ENCODE results near the gene ECT2. TPM values are rescaled to one million over a fixed set of nuclear protein-coding genes. Genes with fewer than 3 reads are reported as not detected.

The ECT2 gene
- total RNA-seq, 3 donors from 2014 or later (not counting 1 experiment from before 2014, with no cell fraction given): 2.9 to 7.0 (median 4.8) TPM

DNA sequence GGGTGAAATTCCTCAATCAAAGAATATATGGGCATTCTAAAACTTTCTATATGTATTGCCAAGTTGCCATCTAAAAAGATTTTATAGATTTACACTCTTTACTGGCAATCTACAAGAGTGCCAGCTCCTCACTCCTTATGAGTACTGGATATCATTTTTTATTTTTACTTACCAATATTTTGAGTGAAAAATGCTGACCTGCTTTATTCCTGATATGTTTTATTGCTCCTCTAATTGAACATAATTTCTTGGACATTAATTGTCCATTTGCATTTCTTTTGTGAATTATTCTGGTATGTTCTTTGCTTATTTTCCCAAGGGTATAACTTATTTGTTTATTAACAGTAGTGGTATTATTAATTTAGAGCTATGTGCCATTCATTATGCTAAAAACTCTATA, 96.8 kb downstream of the ECT2 start:
- no peak for DNase-seq
- Mint-ChIP-seq H3K4me3 (no peak overlapping the region), H3K36me3 (no peaks in the 10 kb centered on the region), H3K4me1 (peaks cover 5 to 6% of the 10 kb centered on the region in 2 donors), H3K27me3 (ENCODE audit: low read depth in 2 of 2) (peaks cover 11 to 18% of the 10 kb centered on the region in 2 donors), H3K27ac (no peak overlapping the region), H3K9me3 (no peaks in the 10 kb centered on the region)
- Histone ChIP-seq H3K9me3 (ENCODE audit: control insufficient read depth, insufficient read depth, low read length) (no peaks in the 10 kb centered on the region), H3K27me3 (ENCODE audit: control insufficient read depth, insufficient read depth, low read length) (peaks cover 3% of the 10 kb centered on the region), H3K4me1 (ENCODE audit: control insufficient read depth, insufficient read depth, low read length) (no peaks in the 10 kb centered on the region), H3K27ac (ENCODE audit: low read length) (no peak overlapping the region), H3K36me3 (ENCODE audit: control insufficient read depth, insufficient read depth, low read length) (no peaks in the 10 kb centered on the region), H3K4me3 (ENCODE audit: low read length) (no peak overlapping the region)
- no peak for ATAC-seq
- intact Hi-C loops (cut with micrococcal nuclease): no loop called here
- TF ChIP-seq, protein P1, sequence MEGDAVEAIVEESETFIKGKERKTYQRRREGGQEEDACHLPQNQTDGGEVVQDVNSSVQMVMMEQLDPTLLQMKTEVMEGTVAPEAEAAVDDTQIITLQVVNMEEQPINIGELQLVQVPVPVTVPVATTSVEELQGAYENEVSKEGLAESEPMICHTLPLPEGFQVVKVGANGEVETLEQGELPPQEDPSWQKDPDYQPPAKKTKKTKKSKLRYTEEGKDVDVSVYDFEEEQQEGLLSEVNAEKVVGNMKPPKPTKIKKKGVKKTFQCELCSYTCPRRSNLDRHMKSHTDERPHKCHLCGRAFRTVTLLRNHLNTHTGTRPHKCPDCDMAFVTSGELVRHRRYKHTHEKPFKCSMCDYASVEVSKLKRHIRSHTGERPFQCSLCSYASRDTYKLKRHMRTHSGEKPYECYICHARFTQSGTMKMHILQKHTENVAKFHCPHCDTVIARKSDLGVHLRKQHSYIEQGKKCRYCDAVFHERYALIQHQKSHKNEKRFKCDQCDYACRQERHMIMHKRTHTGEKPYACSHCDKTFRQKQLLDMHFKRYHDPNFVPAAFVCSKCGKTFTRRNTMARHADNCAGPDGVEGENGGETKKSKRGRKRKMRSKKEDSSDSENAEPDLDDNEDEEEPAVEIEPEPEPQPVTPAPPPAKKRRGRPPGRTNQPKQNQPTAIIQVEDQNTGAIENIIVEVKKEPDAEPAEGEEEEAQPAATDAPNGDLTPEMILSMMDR (IDR thresholded peaks at IDR 0.05): no peak

DNA sequence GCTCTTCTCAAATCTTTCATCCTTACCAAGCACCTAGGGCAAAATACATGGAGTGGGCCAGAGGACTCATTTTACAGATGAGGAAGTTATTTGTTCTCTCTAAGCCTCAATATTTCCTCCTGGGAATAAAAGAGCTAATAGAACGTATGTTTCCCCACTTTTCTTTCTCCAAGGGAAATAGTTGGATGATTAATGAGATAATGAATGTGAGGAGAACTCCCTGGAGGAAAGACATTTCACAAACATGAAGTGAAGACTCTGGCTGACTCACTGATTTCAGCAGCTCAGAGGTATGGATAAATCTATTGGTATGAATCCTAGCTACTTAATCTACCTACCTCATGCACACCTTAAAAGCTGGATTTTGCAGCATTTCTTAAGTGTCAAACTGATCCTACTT, 98.4 kb downstream of the ECT2 start:
- Mint-ChIP-seq H3K27me3 (ENCODE audit: low read depth in 2 of 2) (peaks cover 6 to 14% of the 10 kb centered on the region in 2 donors), H3K9me3 (no peaks in the 10 kb centered on the region), H3K4me1 (peaks cover 5 to 6% of the 10 kb centered on the region in 2 donors), H3K36me3 (no peaks in the 10 kb centered on the region), H3K27ac (no peak overlapping the region), H3K4me3 (no peak overlapping the region)
- no peak overlapping the region for H3K27ac ChIP-seq (ENCODE audit: low read length)
- no peaks in the 10 kb centered on the region for H3K9me3 ChIP-seq (ENCODE audit: control insufficient read depth, insufficient read depth, low read length)
- H3K27me3 ChIP-seq (ENCODE audit: control insufficient read depth, insufficient read depth, low read length): peaks cover 3% of the 10 kb centered on the region
- ATAC-seq (no peak), DNase-seq (no peak)
- TF ChIP-seq, protein P1 (IDR thresholded peaks at IDR 0.05): no peak
- intact Hi-C loops (cut with micrococcal nuclease): no loop called here
- WGBS (ENCODE audit: insufficient coverage): no CpG with 5 or more reads among the region's 1 CpG
- no peaks in the 10 kb centered on the region for H3K4me1 ChIP-seq (ENCODE audit: control insufficient read depth, insufficient read depth, low read length)
- no peak overlapping the region for H3K4me3 ChIP-seq (ENCODE audit: low read length)
- no peaks in the 10 kb centered on the region for H3K36me3 ChIP-seq (ENCODE audit: control insufficient read depth, insufficient read depth, low read length)

DNA sequence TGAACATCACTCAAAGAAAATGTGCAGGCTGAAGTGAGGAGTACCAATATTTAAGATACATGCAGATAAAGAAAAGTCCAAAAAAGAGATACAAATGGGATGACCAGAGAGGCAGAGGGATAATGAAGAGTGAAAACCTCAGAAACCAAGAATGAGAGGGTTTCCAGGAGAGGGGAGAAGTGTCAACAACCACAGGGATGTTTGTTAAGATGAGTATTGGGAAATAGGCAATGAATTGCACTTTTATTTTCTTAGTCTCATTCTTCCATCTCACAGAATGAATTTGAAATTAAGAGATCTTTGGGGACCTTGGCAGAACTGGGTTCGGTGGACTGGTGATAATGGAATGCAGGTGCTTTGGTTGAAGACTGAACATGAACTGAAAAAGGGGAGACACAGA, 102.5 kb downstream of the ECT2 start:
- peaks cover 10 to 30% of the 10 kb centered on the region in 2 donors for H3K27me3 Mint-ChIP-seq (ENCODE audit: low read depth in 2 of 2)
- no peak overlapping the region for H3K27ac Mint-ChIP-seq
- ATAC-seq: no peak
- no peak for DNase-seq
- H3K36me3 ChIP-seq (ENCODE audit: control insufficient read depth, insufficient read depth, low read length): no peaks in the 10 kb centered on the region
- H3K27ac ChIP-seq (ENCODE audit: low read length): no peak overlapping the region
- H3K9me3 ChIP-seq (ENCODE audit: control insufficient read depth, insufficient read depth, low read length): no peaks in the 10 kb centered on the region
- H3K27me3 ChIP-seq (ENCODE audit: control insufficient read depth, insufficient read depth, low read length): peaks cover 3% of the 10 kb centered on the region
- H3K4me1 ChIP-seq (ENCODE audit: control insufficient read depth, insufficient read depth, low read length): no peaks in the 10 kb centered on the region
- no peaks in the 10 kb centered on the region for H3K4me1 Mint-ChIP-seq
- intact Hi-C loops (cut with micrococcal nuclease): no loop called here
- WGBS (ENCODE audit: insufficient coverage): 75% methylated on average over 1 of the region's 1 CpG
- no peak overlapping the region for H3K4me3 ChIP-seq (ENCODE audit: low read length)
- no peak overlapping the region for H3K4me3 Mint-ChIP-seq
- H3K9me3 Mint-ChIP-seq: no peaks in the 10 kb centered on the region
- TF ChIP-seq, protein P1 (IDR thresholded peaks at IDR 0.05): no peak
- no peaks in the 10 kb centered on the region for H3K36me3 Mint-ChIP-seq

DNA sequence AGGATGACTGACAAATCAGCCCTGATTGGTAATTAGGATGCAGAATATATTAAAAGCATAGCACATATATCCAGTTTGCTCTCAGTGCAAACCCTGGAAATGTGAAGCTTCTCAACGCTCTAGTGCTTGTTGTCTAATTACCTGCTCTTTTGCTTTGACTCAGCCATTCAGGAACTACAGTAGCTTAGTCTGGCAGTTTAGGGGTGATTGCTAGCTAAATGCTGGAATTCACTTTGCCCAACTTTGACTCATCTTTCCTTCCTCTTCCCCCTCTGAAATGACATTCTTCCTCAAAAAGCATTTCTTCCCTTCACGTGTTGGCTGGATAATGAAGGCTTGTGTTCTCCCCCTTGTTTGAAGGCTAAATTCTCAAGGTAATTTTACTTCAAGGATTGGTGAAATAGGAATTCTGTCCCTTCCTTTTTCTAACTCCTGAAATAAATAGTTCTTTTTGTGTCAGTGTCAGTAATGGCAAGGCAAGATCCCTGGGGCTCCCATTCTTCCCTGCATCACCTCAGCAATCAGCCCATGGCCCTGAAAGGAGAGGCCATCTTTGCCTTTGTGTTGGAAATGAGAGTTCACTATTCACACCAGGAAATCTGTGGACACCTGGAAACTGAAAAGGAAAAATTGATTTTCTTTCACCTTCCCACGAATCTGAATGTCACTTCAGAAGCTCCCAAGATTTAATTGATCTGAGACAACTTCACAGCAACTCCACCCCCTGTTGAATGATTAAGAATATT, 103.6 kb downstream of the ECT2 start:
- Mint-ChIP-seq H3K4me1 (no peaks in the 10 kb centered on the region), H3K36me3 (no peaks in the 10 kb centered on the region)

More for the DNA sequence above, 103.6 kb downstream of the ECT2 start:
- Histone ChIP-seq H3K36me3 (ENCODE audit: control insufficient read depth, insufficient read depth, low read length) (no peaks in the 10 kb centered on the region), H3K9me3 (ENCODE audit: control insufficient read depth, insufficient read depth, low read length) (no peaks in the 10 kb centered on the region), H3K4me3 (ENCODE audit: low read length) (no peak overlapping the region), H3K27me3 (ENCODE audit: control insufficient read depth, insufficient read depth, low read length) (peaks cover 3% of the 10 kb centered on the region), H3K4me1 (ENCODE audit: control insufficient read depth, insufficient read depth, low read length) (no peaks in the 10 kb centered on the region), H3K27ac (ENCODE audit: low read length) (no peak overlapping the region)
- H3K27me3 Mint-ChIP-seq (ENCODE audit: low read depth in 2 of 2): peaks cover 10 to 32% of the 10 kb centered on the region in 2 donors
- 62% methylated on average over 2 of the region's 3 CpGs for WGBS (ENCODE audit: insufficient coverage)
- TF ChIP-seq, protein P1 (IDR thresholded peaks at IDR 0.05): no peak
- no peak overlapping the region for H3K27ac Mint-ChIP-seq
- DNase-seq: no peak
- no peaks in the 10 kb centered on the region for H3K9me3 Mint-ChIP-seq
- intact Hi-C loops (cut with micrococcal nuclease): no loop called here
- no peak overlapping the region for H3K4me3 Mint-ChIP-seq
- ATAC-seq: no peak
